PC-3 (cell line): Measurements from ENCODE around the gene PBX2. TPM values are rescaled to one million over a fixed set of nuclear protein-coding genes. Genes with fewer than 3 reads are reported as not detected.
A peak's percentile ranks its signal among the peaks of the same experiment; 100 is the strongest.

Source experiments
- ATAC-seq: fragments of 200-7000 bp; cut with Tn5 transposase; 2 replicates; pipeline ENCODE4 v1.9.1; 2020; ENCODE audit warnings: mild to moderate bottlenecking, moderate library complexity
- BruUV-seq: library from RNA; stranded (reverse); fragments of 400-500 nt; replicated peaks from 2 replicates; lab custom pipeline; 2021; lab: Mats Ljungman, UMichigan
- CTCF ChIA-PET: fragments of 300-600 bp; sonication (Branson Sonifier 250); formaldehyde crosslinking; loops from one replicate; lab custom pipeline; 2022; ENCODE audit warnings: antibody characterized with exemption; lab: Charles Lee
- POLR2A ChIA-PET: fragments of 300-600 bp; sonication (Branson Sonifier 250); formaldehyde crosslinking; loops from one replicate; lab custom pipeline; 2022; ENCODE audit warnings: antibody characterized with exemption; ENCODE audit not compliant: unreplicated experiment; lab: Charles Lee
- DNase-seq: peaks from one replicate; pipeline ENCODE4 v3.0.0-alpha.2; 2015
- H2AFZ ChIP-seq: fragments of 300-600 bp; sonication (generic); 2 replicates; pipeline ENCODE4 v1.6.0; 2016; ENCODE audit warnings: antibody characterized with exemption, low read length
- H3F3A ChIP-seq: fragments of 300-600 bp; sonication (generic); one replicate; pipeline ENCODE4 v1.6.0; 2017; ENCODE audit warnings: antibody characterized with exemption, low read length, control low read depth, mild to moderate bottlenecking; ENCODE audit not compliant: unreplicated experiment
- H3K27ac ChIP-seq: fragments of 300-600 bp; sonication (generic); 2 replicates; pipeline ENCODE4 v1.5.1; 2016; ENCODE audit warnings: mild to moderate bottlenecking, low read length
- H3K27me3 ChIP-seq: fragments of 300-600 bp; sonication (generic); 2 replicates; pipeline ENCODE4 v1.6.1; 2016; ENCODE audit warnings: low read length, mixed read lengths
- H3K36me3 ChIP-seq: fragments of 300-600 bp; sonication (generic); 2 replicates; pipeline ENCODE4 v1.6.1; 2016; ENCODE audit warnings: low read depth, mixed run types, low read length, mixed read lengths
- H3K4me1 ChIP-seq: fragments of 300-600 bp; sonication (generic); 2 replicates; pipeline ENCODE4 v1.5.1; 2016; ENCODE audit warnings: low read length; ENCODE audit not compliant: insufficient read depth
- H3K4me2 ChIP-seq: fragments of 300-600 bp; sonication (generic); 2 replicates; pipeline ENCODE4 v1.6.0; 2016; ENCODE audit warnings: low read length
- H3K4me3 ChIP-seq: fragments of 300-600 bp; sonication (generic); 2 replicates; pipeline ENCODE4 v1.5.1; 2016; ENCODE audit warnings: mild to moderate bottlenecking, low read length, mixed read lengths
- H3K79me2 ChIP-seq: fragments of 300-600 bp; sonication (generic); 2 replicates; pipeline ENCODE4 v1.6.1; 2017; ENCODE audit warnings: low read length, mixed read lengths
- H3K9ac ChIP-seq: fragments of 300-600 bp; sonication (generic); 2 replicates; pipeline ENCODE4 v1.6.0; 2016; ENCODE audit warnings: mild to moderate bottlenecking, low read length
- H3K9me2 ChIP-seq: fragments of 300-600 bp; sonication (generic); replicated peaks from 2 replicates; pipeline ENCODE4 v1.6.1; 2016; ENCODE audit warnings: mixed run types, low read length, mixed read lengths
- H3K9me3 ChIP-seq: fragments of 300-600 bp; sonication (generic); 2 replicates; pipeline ENCODE4 v1.6.1; 2016; ENCODE audit warnings: low read length, mixed read lengths
- H4K20me1 ChIP-seq: fragments of 300-600 bp; sonication (generic); 2 replicates; pipeline ENCODE4 v1.6.1; 2016; ENCODE audit warnings: low read length, mixed read lengths
- CTCF ChIP-seq: fragments of 300-600 bp; sonication (generic); conservative IDR thresholded peaks from 2 replicates; pipeline ENCODE4 v1.5.1; 2017; ENCODE audit warnings: antibody characterized with exemption, low read depth, mild to moderate bottlenecking, low read length
- EZH2 ChIP-seq: fragments of 300-600 bp; sonication (generic); IDR thresholded peaks from one replicate; pipeline ENCODE4 v1.6.1; 2017; ENCODE audit warnings: antibody characterized with exemption, mild to moderate bottlenecking, low read length; ENCODE audit not compliant: unreplicated experiment
- EZH2phosphoT487 ChIP-seq: fragments of 300-600 bp; sonication (generic); IDR thresholded peaks from 2 replicates; pipeline ENCODE4 v1.6.1; 2018; ENCODE audit warnings: mild to moderate bottlenecking, antibody characterized with exemption, low read length, borderline replicate concordance
- intact Hi-C: fragments of 100-400 bp; cut with micrococcal nuclease; formaldehyde crosslinking; loops from 2 replicates; pipeline ENCODE4 v1.9.0; 2023
- total RNA-seq: library from RNA; depleted of rRNA; stranded (reverse); fragments of >200 nt; gene quantifications from 2 replicates; pipeline ENCODE4 v1.2.3, GENCODE V29; 2014

Gene PBX2
- total RNA-seq, 1 experiment from 2014 or later, result 25.3 TPM

GRCh38 chr6:32153564-32154513 is 36.2 kb downstream of the PBX2 start, which contains the start of gene PPT2:
TSS of gene PPT2 (plus strand) at chr6:32154141. CDS start at chr6:32154595, 454 bp downstream.
- no peaks in the 10 kb centered on the region for H4K20me1 ChIP-seq
- H3K9me2 ChIP-seq, result no peaks in the 10 kb centered on the region
- H3K27ac ChIP-seq, result peak within 1 kb of the TSS; percentile 85
- H3F3A ChIP-seq, result no peaks in the 10 kb centered on the region
- intact Hi-C loops, result loop anchor here (1.0 kb wide), 4 partner anchors 22 to 68 kb away; partner anchors contain the start of genes AGPAT1 and FKBPL
- peak; percentile 79 for ATAC-seq
- POLR2A ChIA-PET, result no interaction called here
- CTCF ChIA-PET, result interaction anchor here (0.9 kb wide), 1 partner anchor 42 kb away, joined by 4 read pairs; no protein-coding TSS in a partner anchor
- H3K79me2 ChIP-seq, result peaks cover 29% of the 10 kb centered on the region
- H3K9ac ChIP-seq, result peak within 1 kb of the TSS; percentile 94
- peak within 1 kb of the TSS; percentile 90 for H2AFZ ChIP-seq
- H3K4me3 ChIP-seq, result peak within 1 kb of the TSS; percentile 96
- TF ChIP-seq EZH2, result no peak
- no peak; the same call in 1 of the 2 replicates for TF ChIP-seq CTCF
- no peak for TF ChIP-seq EZH2phosphoT487
- no peaks in the 10 kb centered on the region for H3K27me3 ChIP-seq
- DNase-seq, result peak; percentile 89
- H3K4me2 ChIP-seq, result peak within 1 kb of the TSS; percentile 95
- H3K36me3 ChIP-seq, result peaks cover 11% of the 10 kb centered on the region; the same call in 1 of the 2 replicates
- H3K4me1 ChIP-seq, result peaks cover 12% of the 10 kb centered on the region
- no peaks in the 10 kb centered on the region for H3K9me3 ChIP-seq
- TSS peak; percentile 62 for BruUV-seq

GRCh38 chr6:32152769-32153563 is 37.0 kb downstream of the PBX2 start:
- Histone ChIP-seq H3K9me2 (no peaks in the 10 kb centered on the region), H4K20me1 (no peaks in the 10 kb centered on the region), H3K27ac (peak overlapping the region; percentile 85), H3K36me3 (peaks cover 6% of the 10 kb centered on the region; the same call in 1 of the 2 replicates), H3K4me3 (peak overlapping the region; percentile 96), H3K9ac (peak overlapping the region; percentile 94), H3K9me3 (no peaks in the 10 kb centered on the region), H3K4me2 (peak overlapping the region; percentile 95), H3K27me3 (no peaks in the 10 kb centered on the region), H3K4me1 (peaks cover 12% of the 10 kb centered on the region), H3F3A (no peaks in the 10 kb centered on the region), H2AFZ (peak overlapping the region; percentile 90; the same call in 1 of the 2 replicates), H3K79me2 (peaks cover 29% of the 10 kb centered on the region)
- ATAC-seq (peak; percentile 16; the same call in 1 of the 2 replicates), DNase-seq (peak; percentile 36)
- intact Hi-C loops, result no loop called here
- ChIA-PET CTCF (no interaction called here), POLR2A (no interaction called here)
- BruUV-seq, result no TSS peak
- TF ChIP-seq CTCF, result no peak
- no peak for TF ChIP-seq EZH2phosphoT487
- no peak for TF ChIP-seq EZH2
